Measurements from ENCODE around the gene CENPP.

Gene CENPP

DNA sequence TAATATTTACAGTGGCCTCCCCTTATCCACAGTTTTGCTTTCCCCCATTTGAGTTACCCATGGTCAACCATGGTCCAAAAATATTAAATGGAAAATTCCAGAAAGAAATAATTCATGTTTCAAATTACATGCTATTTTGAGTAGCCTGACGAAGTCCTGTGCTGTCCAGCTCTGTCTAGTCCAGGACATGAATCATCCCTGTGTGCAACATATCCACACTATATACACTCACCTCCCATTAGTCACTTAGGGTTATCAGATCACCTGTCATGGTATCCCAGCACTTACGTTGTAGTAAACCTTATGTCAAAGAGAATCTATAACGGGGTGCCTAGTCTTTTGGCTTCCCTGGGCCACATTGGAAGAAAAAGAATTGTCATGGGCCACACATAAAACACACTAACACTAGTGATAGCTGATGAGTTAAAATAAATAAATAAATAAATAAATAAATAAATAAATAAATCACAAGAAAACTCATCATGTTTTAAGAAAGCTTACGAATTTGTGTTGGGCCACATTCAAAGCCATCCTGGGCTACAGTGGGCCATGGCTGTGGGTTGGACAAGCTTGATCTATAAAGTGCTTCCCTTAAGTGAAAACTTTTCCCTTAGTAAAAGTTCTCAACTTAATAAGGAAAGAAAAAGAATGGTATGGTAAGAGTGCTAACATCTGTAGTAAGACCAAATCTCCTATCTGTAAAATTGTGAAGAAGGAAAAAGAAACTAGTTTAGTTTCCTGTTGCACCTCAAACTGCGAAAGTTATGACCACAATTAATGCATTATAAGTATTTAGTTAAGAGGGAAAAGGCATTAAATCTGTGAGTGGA, 114.4 kb downstream of the CENPP start:
- Histone ChIP-seq H3K9me3 (ENCODE audit: control insufficient read depth, insufficient read depth, low read depth, low read length) (no peaks in the 10 kb centered on the region), H3K27me3 (ENCODE audit: control insufficient read depth, insufficient read depth, low read length) (no peaks in the 10 kb centered on the region), H3K36me3 (ENCODE audit: control insufficient read depth, insufficient read depth, low read length) (no peaks in the 10 kb centered on the region), H3K27ac (ENCODE audit: low read depth, low read length) (no peak overlapping the region), H3K4me3 (ENCODE audit: low read depth, low read length) (no peak overlapping the region), H3K4me1 (ENCODE audit: control insufficient read depth, insufficient read depth, low read length) (no peaks in the 10 kb centered on the region), H3K9ac (ENCODE audit: low read length) (no peak overlapping the region)

DNA sequence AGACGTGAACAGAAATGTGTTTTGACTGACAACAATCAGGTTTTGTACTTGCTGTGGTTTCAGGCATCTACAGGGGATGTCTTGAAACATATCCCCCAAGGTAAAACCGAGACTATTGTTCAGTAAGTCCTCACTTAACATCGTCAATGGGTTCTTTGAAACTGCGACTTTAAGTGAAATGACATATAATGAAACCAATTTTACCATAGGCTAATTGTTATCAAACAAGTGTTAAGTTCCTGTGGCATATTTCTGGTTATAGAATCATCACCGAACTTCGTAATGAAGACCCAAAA, 114.9 kb downstream of the CENPP start:
- H3K4me3 ChIP-seq (ENCODE audit: low read depth, low read length) = no peak overlapping the region
- H3K4me1 ChIP-seq (ENCODE audit: control insufficient read depth, insufficient read depth, low read length) = no peaks in the 10 kb centered on the region
- H3K27ac ChIP-seq (ENCODE audit: low read depth, low read length) = no peak overlapping the region
- no peak overlapping the region for H3K9ac ChIP-seq (ENCODE audit: low read length)
- no peaks in the 10 kb centered on the region for H3K9me3 ChIP-seq (ENCODE audit: control insufficient read depth, insufficient read depth, low read depth, low read length)
- H3K27me3 ChIP-seq (ENCODE audit: control insufficient read depth, insufficient read depth, low read length) = no peaks in the 10 kb centered on the region
- no peaks in the 10 kb centered on the region for H3K36me3 ChIP-seq (ENCODE audit: control insufficient read depth, insufficient read depth, low read length)

DNA sequence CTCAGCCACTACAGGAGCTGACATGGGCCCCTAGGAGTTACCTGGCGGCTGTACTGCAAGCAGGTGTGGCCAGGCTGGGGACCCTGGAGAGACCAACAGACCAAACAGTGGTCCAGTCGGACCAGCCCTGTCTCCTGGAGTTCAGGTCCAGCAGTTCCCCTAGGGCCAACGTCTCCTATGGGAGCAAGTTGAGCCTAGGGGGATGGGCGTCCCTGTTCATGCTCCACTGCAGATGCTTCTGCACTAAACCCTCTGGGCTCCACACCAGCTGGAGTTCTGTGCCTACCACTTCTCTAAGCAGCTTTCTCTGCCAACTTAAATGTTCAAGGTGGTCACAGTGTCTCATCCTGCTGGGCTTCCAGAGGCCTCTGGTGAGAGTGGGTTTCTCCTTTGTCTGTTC, 119.1 kb downstream of the CENPP start:
- H3K9ac ChIP-seq (ENCODE audit: low read length) = no peak overlapping the region

DNA sequence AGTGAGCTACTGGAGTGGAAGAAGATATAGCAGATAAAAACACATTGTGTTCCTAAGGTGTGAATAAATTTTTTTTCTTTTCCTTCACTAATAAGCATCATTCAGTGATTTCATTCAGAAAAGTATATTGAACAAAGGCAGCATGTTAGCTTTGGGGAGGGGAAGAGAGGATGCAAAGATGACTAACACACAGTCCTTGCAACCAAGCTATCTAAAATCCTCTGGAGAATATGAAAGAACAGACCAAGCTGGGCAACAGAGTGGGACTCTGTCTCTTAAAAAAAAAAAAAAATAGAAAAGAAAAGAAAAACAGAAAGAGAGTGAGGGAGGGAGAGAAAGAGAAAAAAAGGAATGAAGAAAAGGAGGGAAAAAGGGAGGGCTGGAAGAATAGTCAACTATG, 120.8 kb downstream of the CENPP start:
- Histone ChIP-seq H3K4me1 (ENCODE audit: control insufficient read depth, insufficient read depth, low read length) (peaks cover 7% of the 10 kb centered on the region; the same call in 1 of the 2 replicates), H3K27me3 (ENCODE audit: control insufficient read depth, insufficient read depth, low read length) (no peaks in the 10 kb centered on the region), H3K4me3 (ENCODE audit: low read depth, low read length) (no peak overlapping the region), H3K9ac (ENCODE audit: low read length) (no peak overlapping the region), H3K36me3 (ENCODE audit: control insufficient read depth, insufficient read depth, low read length) (no peaks in the 10 kb centered on the region), H3K9me3 (ENCODE audit: control insufficient read depth, insufficient read depth, low read depth, low read length) (no peaks in the 10 kb centered on the region), H3K27ac (ENCODE audit: low read depth, low read length) (no peak overlapping the region)

More for the DNA sequence above, 119.1 kb downstream of the CENPP start:
- Histone ChIP-seq H3K27ac (ENCODE audit: low read depth, low read length) (no peak overlapping the region), H3K4me1 (ENCODE audit: control insufficient read depth, insufficient read depth, low read length) (peaks cover 7% of the 10 kb centered on the region; the same call in 1 of the 2 replicates), H3K36me3 (ENCODE audit: control insufficient read depth, insufficient read depth, low read length) (no peaks in the 10 kb centered on the region), H3K27me3 (ENCODE audit: control insufficient read depth, insufficient read depth, low read length) (no peaks in the 10 kb centered on the region), H3K4me3 (ENCODE audit: low read depth, low read length) (no peak overlapping the region), H3K9me3 (ENCODE audit: control insufficient read depth, insufficient read depth, low read depth, low read length) (no peaks in the 10 kb centered on the region)

DNA sequence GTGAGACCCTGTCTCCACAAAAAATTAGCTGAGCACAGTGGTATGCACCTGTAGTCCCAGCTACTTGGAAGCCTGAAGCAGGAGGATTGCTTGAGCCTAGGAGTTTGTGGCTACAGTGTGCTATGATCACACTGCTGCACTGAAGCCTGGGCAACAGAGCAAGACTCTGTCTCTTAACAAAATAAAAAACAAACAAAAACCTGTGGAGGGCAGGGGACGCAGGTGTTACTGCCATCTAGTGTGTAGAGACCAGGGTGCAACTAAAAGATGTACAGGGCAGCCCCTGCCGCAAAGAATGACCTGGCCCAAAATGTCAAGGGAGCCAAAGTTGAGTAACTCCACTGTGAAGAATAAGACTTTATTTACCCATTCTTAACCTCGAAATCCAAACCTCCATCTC, 129.5 kb downstream of the CENPP start:
- no peaks in the 10 kb centered on the region for H3K4me1 ChIP-seq (ENCODE audit: control insufficient read depth, insufficient read depth, low read length)
- no peak overlapping the region for H3K9ac ChIP-seq (ENCODE audit: low read length)
- H3K27me3 ChIP-seq (ENCODE audit: control insufficient read depth, insufficient read depth, low read length) = no peaks in the 10 kb centered on the region
- no peaks in the 10 kb centered on the region for H3K9me3 ChIP-seq (ENCODE audit: control insufficient read depth, insufficient read depth, low read depth, low read length)
- no peaks in the 10 kb centered on the region for H3K36me3 ChIP-seq (ENCODE audit: control insufficient read depth, insufficient read depth, low read length)
- no peak overlapping the region for H3K4me3 ChIP-seq (ENCODE audit: low read depth, low read length)
- no peak overlapping the region for H3K27ac ChIP-seq (ENCODE audit: low read depth, low read length)

DNA sequence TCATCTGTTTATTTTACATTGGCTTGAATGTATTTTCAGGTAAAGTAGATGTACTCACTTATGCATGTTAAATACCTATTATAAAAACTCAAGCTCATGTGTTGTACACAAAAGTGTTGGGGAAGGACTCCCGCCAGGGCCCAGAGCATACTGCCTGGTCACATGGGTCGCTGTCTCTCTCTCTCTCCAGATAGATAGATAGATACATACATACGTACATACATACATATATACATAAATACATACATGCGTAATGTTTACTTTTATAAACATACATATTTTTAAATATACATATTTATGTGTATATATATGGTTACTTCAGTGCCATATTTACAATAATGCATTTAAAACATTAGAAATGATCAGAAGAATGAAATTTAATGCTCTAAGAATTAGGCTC, 131.8 kb downstream of the CENPP start:
- H3K27me3 ChIP-seq (ENCODE audit: control insufficient read depth, insufficient read depth, low read length) = no peaks in the 10 kb centered on the region
- H3K4me3 ChIP-seq (ENCODE audit: low read depth, low read length) = no peak overlapping the region
- no peaks in the 10 kb centered on the region for H3K4me1 ChIP-seq (ENCODE audit: control insufficient read depth, insufficient read depth, low read length)
- H3K9me3 ChIP-seq (ENCODE audit: control insufficient read depth, insufficient read depth, low read depth, low read length) = no peaks in the 10 kb centered on the region
- H3K27ac ChIP-seq (ENCODE audit: low read depth, low read length) = no peak overlapping the region
- no peaks in the 10 kb centered on the region for H3K36me3 ChIP-seq (ENCODE audit: control insufficient read depth, insufficient read depth, low read length)
- H3K9ac ChIP-seq (ENCODE audit: low read length) = no peak overlapping the region

DNA sequence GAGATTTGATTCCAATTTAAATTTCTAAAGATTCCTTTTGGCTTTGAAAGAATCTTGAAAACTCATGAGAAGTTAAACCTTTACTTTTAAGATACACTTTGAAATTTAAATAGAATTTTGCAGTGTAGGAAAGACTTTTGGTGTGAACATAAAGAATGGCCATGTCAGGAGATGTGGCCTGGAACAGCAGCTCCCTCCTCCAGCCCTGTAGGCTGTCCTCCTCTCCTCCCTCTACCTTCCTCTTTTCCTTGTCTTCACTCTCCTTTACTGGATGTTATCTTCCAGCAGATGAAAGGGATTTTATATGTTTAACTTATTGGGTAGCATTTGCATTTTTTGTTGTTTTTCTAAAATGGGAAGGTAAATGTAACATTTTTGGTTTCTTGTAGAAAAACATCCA, 137.6 kb downstream of the CENPP start:
- no peaks in the 10 kb centered on the region for H3K9me3 ChIP-seq (ENCODE audit: control insufficient read depth, insufficient read depth, low read depth, low read length)
- H3K4me1 ChIP-seq (ENCODE audit: control insufficient read depth, insufficient read depth, low read length) = peaks cover 8% of the 10 kb centered on the region; the same call in 1 of the 2 replicates
- no peak overlapping the region for H3K9ac ChIP-seq (ENCODE audit: low read length)
- H3K4me3 ChIP-seq (ENCODE audit: low read depth, low read length) = no peak overlapping the region
- H3K36me3 ChIP-seq (ENCODE audit: control insufficient read depth, insufficient read depth, low read length) = no peaks in the 10 kb centered on the region
- no peaks in the 10 kb centered on the region for H3K27me3 ChIP-seq (ENCODE audit: control insufficient read depth, insufficient read depth, low read length)
- H3K27ac ChIP-seq (ENCODE audit: low read depth, low read length) = no peak overlapping the region

DNA sequence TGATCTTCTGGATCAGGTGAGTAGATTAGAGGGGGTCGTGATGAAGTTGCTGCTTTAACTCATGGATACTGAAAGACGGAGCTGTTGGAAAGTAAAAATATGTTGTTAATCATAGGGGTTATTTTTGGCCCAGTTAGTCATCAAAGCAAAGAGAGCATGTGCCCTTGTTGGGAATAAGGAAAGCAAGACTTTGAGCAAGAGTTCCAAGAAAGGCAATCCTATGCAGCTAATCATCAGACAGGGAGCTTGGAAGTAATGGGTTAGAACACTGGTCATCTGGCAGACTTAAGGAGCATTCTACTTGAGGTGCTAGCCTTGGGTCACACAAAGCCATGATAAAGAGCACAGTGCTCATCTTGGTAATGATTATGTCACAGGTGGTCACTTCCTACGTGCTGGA, 138.2 kb downstream of the CENPP start:
- Histone ChIP-seq H3K36me3 (ENCODE audit: control insufficient read depth, insufficient read depth, low read length) (no peaks in the 10 kb centered on the region), H3K9ac (ENCODE audit: low read length) (no peak overlapping the region), H3K27me3 (ENCODE audit: control insufficient read depth, insufficient read depth, low read length) (no peaks in the 10 kb centered on the region), H3K4me1 (ENCODE audit: control insufficient read depth, insufficient read depth, low read length) (peaks cover 8% of the 10 kb centered on the region; the same call in 1 of the 2 replicates), H3K27ac (ENCODE audit: low read depth, low read length) (no peak overlapping the region), H3K9me3 (ENCODE audit: control insufficient read depth, insufficient read depth, low read depth, low read length) (no peaks in the 10 kb centered on the region), H3K4me3 (ENCODE audit: low read depth, low read length) (no peak overlapping the region)

DNA sequence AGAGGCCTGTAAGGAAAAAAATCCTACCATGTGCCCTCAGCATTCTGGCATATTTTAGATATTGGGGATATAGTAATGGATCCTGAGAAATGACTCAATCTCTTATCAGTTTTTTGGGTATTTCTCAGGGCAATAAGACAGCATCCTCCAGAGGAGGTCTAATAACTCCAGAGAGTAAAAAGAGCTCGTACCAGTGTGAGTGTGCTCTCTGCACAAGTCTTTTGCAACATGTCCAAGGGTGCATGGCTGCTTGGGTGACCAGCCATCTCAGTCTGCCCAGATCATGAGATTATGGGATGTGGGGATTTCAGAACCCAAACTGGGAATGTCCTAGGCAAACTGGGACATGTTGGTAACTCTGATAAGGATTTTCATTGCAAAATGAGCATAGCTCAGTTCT, 141.3 kb downstream of the CENPP start:
- no peak overlapping the region for H3K9ac ChIP-seq (ENCODE audit: low read length)
- peaks cover 8% of the 10 kb centered on the region; the same call in 1 of the 2 replicates for H3K4me1 ChIP-seq (ENCODE audit: control insufficient read depth, insufficient read depth, low read length)
- no peak overlapping the region for H3K27ac ChIP-seq (ENCODE audit: low read depth, low read length)
- no peaks in the 10 kb centered on the region for H3K36me3 ChIP-seq (ENCODE audit: control insufficient read depth, insufficient read depth, low read length)
- H3K9me3 ChIP-seq (ENCODE audit: control insufficient read depth, insufficient read depth, low read depth, low read length) = no peaks in the 10 kb centered on the region
- H3K4me3 ChIP-seq (ENCODE audit: low read depth, low read length) = no peak overlapping the region
- no peaks in the 10 kb centered on the region for H3K27me3 ChIP-seq (ENCODE audit: control insufficient read depth, insufficient read depth, low read length)

DNA sequence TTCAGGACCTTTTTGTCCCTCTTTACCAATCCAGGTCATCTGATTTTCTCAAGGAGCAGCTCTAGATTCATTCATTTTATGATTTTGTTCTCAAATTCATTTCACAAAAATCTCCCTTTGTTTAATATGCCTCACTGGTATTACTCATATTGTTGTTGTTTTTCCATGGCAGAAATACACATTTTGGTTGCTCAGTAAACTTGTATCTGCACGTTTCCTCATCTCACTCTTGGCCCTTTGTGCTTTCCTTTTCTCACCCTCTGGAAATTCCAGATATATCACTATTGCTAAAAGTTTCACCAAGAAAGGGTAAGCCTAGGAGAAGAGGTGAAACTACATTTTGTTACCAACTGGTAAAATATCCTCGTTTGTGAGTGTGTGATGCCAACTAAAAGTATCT, 141.8 kb downstream of the CENPP start:
- no peak overlapping the region for H3K4me3 ChIP-seq (ENCODE audit: low read depth, low read length)
- no peak overlapping the region for H3K27ac ChIP-seq (ENCODE audit: low read depth, low read length)
- no peaks in the 10 kb centered on the region for H3K27me3 ChIP-seq (ENCODE audit: control insufficient read depth, insufficient read depth, low read length)
- H3K9me3 ChIP-seq (ENCODE audit: control insufficient read depth, insufficient read depth, low read depth, low read length) = no peaks in the 10 kb centered on the region
- H3K36me3 ChIP-seq (ENCODE audit: control insufficient read depth, insufficient read depth, low read length) = no peaks in the 10 kb centered on the region
- H3K9ac ChIP-seq (ENCODE audit: low read length) = no peak overlapping the region
- peaks cover 8% of the 10 kb centered on the region; the same call in 1 of the 2 replicates for H3K4me1 ChIP-seq (ENCODE audit: control insufficient read depth, insufficient read depth, low read length)

DNA sequence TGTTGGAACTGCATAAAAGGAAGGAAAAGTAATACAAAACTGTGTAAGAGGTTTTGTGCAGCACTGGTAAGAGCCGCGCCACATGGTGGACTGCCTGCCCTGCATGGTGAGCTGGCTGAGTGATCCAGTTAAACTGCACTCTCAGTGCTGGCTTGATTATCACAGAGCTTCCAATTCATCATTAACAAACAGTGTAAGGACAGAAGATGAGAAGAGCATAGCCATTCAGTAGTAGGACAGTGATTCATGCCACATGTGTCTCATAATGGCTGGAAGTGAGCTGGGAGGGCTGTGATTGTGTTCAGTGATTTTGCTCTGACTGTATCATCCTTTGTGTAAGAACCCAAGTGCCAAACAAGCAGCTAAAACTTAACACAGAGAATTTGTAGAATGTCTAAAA, 142.5 kb downstream of the CENPP start:
- Histone ChIP-seq H3K9ac (ENCODE audit: low read length) (no peak overlapping the region), H3K27me3 (ENCODE audit: control insufficient read depth, insufficient read depth, low read length) (no peaks in the 10 kb centered on the region)

More for the DNA sequence above, 142.5 kb downstream of the CENPP start:
- H3K36me3 ChIP-seq (ENCODE audit: control insufficient read depth, insufficient read depth, low read length) = no peaks in the 10 kb centered on the region
- no peaks in the 10 kb centered on the region for H3K9me3 ChIP-seq (ENCODE audit: control insufficient read depth, insufficient read depth, low read depth, low read length)
- H3K27ac ChIP-seq (ENCODE audit: low read depth, low read length) = no peak overlapping the region
- no peak overlapping the region for H3K4me3 ChIP-seq (ENCODE audit: low read depth, low read length)
- H3K4me1 ChIP-seq (ENCODE audit: control insufficient read depth, insufficient read depth, low read length) = peaks cover 3% of the 10 kb centered on the region; the same call in 1 of the 2 replicates
